ENCODE results near the gene TSPO2.
A peak's percentile ranks its signal among the peaks of the same experiment; 100 is the strongest.

TSPO2 gene

DNA sequence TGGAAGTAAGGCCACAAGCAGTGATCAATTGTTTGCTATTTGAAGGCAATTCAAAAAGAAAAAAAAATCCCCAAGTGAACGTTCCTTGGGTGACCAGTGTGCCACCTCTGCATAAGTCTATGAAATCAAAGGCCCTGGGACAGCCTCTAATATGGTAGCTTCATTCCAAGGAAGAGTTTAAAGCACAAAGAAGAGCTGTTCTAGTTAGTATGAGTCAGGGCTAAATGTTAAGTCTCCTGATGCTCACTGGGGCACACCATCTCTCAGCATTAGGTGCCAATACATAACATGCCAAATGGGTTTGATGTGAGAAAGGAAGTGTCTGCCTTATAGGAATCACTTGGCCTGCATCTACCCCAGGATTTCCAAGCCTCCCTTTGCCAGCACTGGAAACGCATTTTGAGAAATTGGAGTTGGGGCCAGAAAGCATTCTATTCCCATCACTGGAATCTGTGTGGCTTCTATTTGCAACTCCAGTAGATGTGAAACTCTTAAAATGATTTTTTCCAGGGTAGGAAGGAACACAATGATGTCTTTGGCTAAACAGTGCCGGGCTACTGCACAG is 16.2 kb upstream of the TSPO2 start:
- no peak for DNase-seq (ENCODE audit: low spot score)
- TF ChIP-seq, protein P1, sequence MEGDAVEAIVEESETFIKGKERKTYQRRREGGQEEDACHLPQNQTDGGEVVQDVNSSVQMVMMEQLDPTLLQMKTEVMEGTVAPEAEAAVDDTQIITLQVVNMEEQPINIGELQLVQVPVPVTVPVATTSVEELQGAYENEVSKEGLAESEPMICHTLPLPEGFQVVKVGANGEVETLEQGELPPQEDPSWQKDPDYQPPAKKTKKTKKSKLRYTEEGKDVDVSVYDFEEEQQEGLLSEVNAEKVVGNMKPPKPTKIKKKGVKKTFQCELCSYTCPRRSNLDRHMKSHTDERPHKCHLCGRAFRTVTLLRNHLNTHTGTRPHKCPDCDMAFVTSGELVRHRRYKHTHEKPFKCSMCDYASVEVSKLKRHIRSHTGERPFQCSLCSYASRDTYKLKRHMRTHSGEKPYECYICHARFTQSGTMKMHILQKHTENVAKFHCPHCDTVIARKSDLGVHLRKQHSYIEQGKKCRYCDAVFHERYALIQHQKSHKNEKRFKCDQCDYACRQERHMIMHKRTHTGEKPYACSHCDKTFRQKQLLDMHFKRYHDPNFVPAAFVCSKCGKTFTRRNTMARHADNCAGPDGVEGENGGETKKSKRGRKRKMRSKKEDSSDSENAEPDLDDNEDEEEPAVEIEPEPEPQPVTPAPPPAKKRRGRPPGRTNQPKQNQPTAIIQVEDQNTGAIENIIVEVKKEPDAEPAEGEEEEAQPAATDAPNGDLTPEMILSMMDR (IDR thresholded peaks at IDR 0.05; ENCODE audit: extremely low read depth, insufficient read depth, missing control alignments) = no peak
- in situ Hi-C loops (cut with MboI; ENCODE audit: low pct_unique_long_range_greater_than_20kb, low sequenced_read_pairs, unreplicated experiment) = no loop called here

DNA sequence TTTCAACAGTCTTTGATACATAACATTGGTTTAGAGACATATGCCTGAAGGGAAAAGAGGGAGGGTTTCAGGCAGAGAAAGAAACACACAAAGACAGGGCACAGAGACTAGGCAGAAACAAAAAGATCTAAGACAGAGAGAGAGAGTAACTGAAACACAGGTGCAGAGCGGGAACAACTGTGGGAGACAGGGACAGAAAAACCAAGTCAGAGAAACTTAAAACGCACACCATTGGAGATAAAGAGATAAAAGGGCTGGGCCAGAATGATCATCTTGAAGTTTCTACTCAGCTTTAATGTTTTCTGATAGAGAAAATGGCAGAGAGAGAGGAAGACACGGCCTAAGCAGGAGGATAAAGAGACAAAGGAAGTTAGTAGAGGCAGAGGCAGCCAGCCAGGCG is 15.0 kb upstream of the TSPO2 start:
- TF ChIP-seq, protein P1 (IDR thresholded peaks at IDR 0.05; ENCODE audit: extremely low read depth, insufficient read depth, missing control alignments) = no peak
- DNase-seq (ENCODE audit: low spot score) = no peak
- in situ Hi-C loops (cut with MboI; ENCODE audit: low pct_unique_long_range_greater_than_20kb, low sequenced_read_pairs, unreplicated experiment) = no loop called here

- in situ Hi-C loops (cut with MboI; ENCODE audit: low pct_unique_long_range_greater_than_20kb, low sequenced_read_pairs, unreplicated experiment) = no loop called here
- TF ChIP-seq, protein P1 (IDR thresholded peaks at IDR 0.05; ENCODE audit: extremely low read depth, insufficient read depth, missing control alignments) = peak; percentile 100
- DNase-seq (ENCODE audit: low spot score) = peak; percentile 91
Measured at GRCh38 chr6:41027799-41028560, 14.3 kb upstream of the TSPO2 start.

- no peak for DNase-seq (ENCODE audit: low spot score)
- TF ChIP-seq, protein P1 (IDR thresholded peaks at IDR 0.05; ENCODE audit: extremely low read depth, insufficient read depth, missing control alignments) = no peak
- in situ Hi-C loops (cut with MboI; ENCODE audit: low pct_unique_long_range_greater_than_20kb, low sequenced_read_pairs, unreplicated experiment) = no loop called here
Measured at GRCh38 chr6:41028561-41029412, 13.5 kb upstream of the TSPO2 start.

GRCh38 chr6:41032830-41033229 is 9.4 kb upstream of the TSPO2 start:
- DNase-seq (ENCODE audit: low spot score) = no peak
- in situ Hi-C loops (cut with MboI; ENCODE audit: low pct_unique_long_range_greater_than_20kb, low sequenced_read_pairs, unreplicated experiment) = no loop called here
- TF ChIP-seq, protein P1 (IDR thresholded peaks at IDR 0.05; ENCODE audit: extremely low read depth, insufficient read depth, missing control alignments) = no peak

DNA sequence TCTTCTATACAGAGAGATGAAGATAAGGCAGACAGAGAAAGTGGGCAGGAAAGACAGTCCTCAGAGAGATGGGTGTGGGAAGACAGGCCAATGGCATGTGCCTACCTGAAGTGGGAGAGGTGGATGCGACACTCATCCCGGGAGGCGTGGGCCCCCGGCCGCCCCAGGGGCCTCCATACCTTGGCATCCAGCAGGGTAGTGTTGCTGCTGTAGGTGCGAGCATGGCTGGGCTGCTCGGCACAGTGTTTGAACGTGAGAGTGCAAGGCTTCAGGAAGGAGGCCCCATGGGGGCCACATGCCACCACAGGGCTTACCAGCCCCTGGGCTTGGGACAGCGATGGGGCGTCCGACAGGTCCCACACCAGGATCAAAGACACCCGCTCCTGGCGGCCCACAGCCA is 8.5 kb upstream of the TSPO2 start:
- in situ Hi-C loops (cut with MboI; ENCODE audit: low pct_unique_long_range_greater_than_20kb, low sequenced_read_pairs, unreplicated experiment) = no loop called here
- TF ChIP-seq, protein P1 (IDR thresholded peaks at IDR 0.05; ENCODE audit: extremely low read depth, insufficient read depth, missing control alignments) = no peak
- DNase-seq (ENCODE audit: low spot score) = no peak
